Prostate gland (tissue), 2 donors: Measurements from ENCODE around the gene ZNF367. TPM values are rescaled to one million over a fixed set of nuclear protein-coding genes. Genes with fewer than 3 reads are reported as not detected.
A peak's percentile ranks its signal among the peaks of the same experiment; 100 is the strongest.

ENCODE experiments used
- DNase-seq: peaks from one replicate; pipeline ENCODE4 v3.0.0-alpha.2; 2019; ENCODE audit warnings: low spot score
- H3K27ac ChIP-seq, 2 donors: fragments of 200-600 bp; sonication (generic); 2 replicates each; pipeline ENCODE4 v1.5.1; 2017 to 2019
- H3K27me3 ChIP-seq: fragments of 200-600 bp; sonication (generic); replicated peaks from 2 replicates; pipeline ENCODE4 v1.5.1; 2019; ENCODE audit not compliant: insufficient read depth
- H3K36me3 ChIP-seq, 2 donors: fragments of 200-600 bp; sonication (generic); 1 replicate in 1 of 2; 2 replicates in 1 of 2; pipeline versions ENCODE4 v1.5.1 to v1.8.1; 2017 to 2019
- H3K4me1 ChIP-seq: fragments of 200-600 bp; sonication (generic); replicated peaks from 2 replicates; pipeline ENCODE4 v1.5.1; 2019
- H3K4me3 ChIP-seq, 2 donors: fragments of 200-600 bp; sonication (generic); 2 replicates each; pipeline ENCODE4 v1.5.1; 2017 to 2019
- H3K9me3 ChIP-seq: fragments of 200-600 bp; sonication (generic); 2 replicates; pipeline ENCODE4 v1.5.1; 2017
- CTCF ChIP-seq, 4 experiments: fragments of 200-600 bp in 2 of 4; fragments of 450-650 bp in 2 of 4; sonication (generic) in 2 of 4; IDR thresholded peaks; 1 replicate in 3 of 4; 2 replicates in 1 of 4; pipeline ENCODE4 v1.5.1; 2016 to 2019; ENCODE audit warnings: antibody characterized with exemption in 4 of 4, mild to moderate bottlenecking in 2 of 4, moderate library complexity in 2 of 4
- POLR2A ChIP-seq: fragments of 450-650 bp; IDR thresholded peaks from one replicate; pipeline ENCODE4 v1.6.1; 2016; ENCODE audit warnings: antibody characterized with exemption, mild to moderate bottlenecking
- POLR2AphosphoS5 ChIP-seq: sonication (generic); formaldehyde crosslinking; IDR thresholded peaks from one replicate; pipeline ENCODE4 v1.6.1; 2017; ENCODE audit warnings: antibody characterized with exemption
- WGBS: methylation state at CpG from one replicate; pipeline ENCODE4 v1.1.5; 2018; 5-methylcytosine and 5-hydroxymethylcytosine counted together
- intact Hi-C: fragments of 100-400 bp; cut with DNase I; formaldehyde crosslinking; loops from one replicate; pipeline ENCODE4 v1.14.2; 2022
- total RNA-seq, 2 donors: library from RNA; depleted of rRNA; stranded (reverse); fragments of >200 nt; gene quantifications; one replicate each; pipeline ENCODE4 v1.1.0, GENCODE V29; 2016

ZNF367 gene
- 1 to 10 TPM; 2.9 to 5.5 TPM for total RNA-seq

- intact Hi-C loops = loop anchor here (2.0 to 5.0 kb wide), 2 partner anchors 34 to 236 kb away; partner anchors contain the start of genes HABP4 and PRXL2C
- peak; percentile 97 for DNase-seq
- peak; percentile 34 for TF ChIP-seq POLR2A
- peak; percentile 71 for TF ChIP-seq POLR2AphosphoS5
- no peak for TF ChIP-seq CTCF (IDR thresholded peaks at IDR 0.05)
These were observed at the start of gene ZNF367 for GRCh38 chr9:96418083-96418919. Gene ZNF367 (minus strand): TSS chr9:96418370. CDS start chr9:96418032, 338 bp downstream.

GRCh38 chr9:96467784-96468183 is 49.6 kb upstream of the ZNF367 start:
- intact Hi-C loops = no loop called here
- 98% methylated on average over 5 of the region's 5 CpGs for WGBS

More at GRCh38 chr9:96418083-96418919, at the start of gene ZNF367:
- no peaks in the 10 kb centered on the region for H3K36me3 ChIP-seq
- under 1% methylated on average over 63 of the region's 100 CpGs for WGBS
- H3K27me3 ChIP-seq = no peaks in the 10 kb centered on the region
- peaks cover 5% of the 10 kb centered on the region for H3K4me1 ChIP-seq
- H3K27ac ChIP-seq = peak within 1 kb of the TSS; percentile 97 to 99
- peak within 1 kb of the TSS; percentile 75 to 77 for H3K4me3 ChIP-seq
- H3K9me3 ChIP-seq = no peaks in the 10 kb centered on the region

GRCh38 chr9:96464426-96464825 is 46.3 kb upstream of the ZNF367 start:
- DNase-seq = no peak
- 77% methylated on average over 6 of the region's 6 CpGs for WGBS
- Histone ChIP-seq H3K27ac (no peak overlapping the region), H3K27me3 (no peaks in the 10 kb centered on the region), H3K4me3 (no peak overlapping the region), H3K9me3 (no peaks in the 10 kb centered on the region), H3K4me1 (no peaks in the 10 kb centered on the region), H3K36me3 (no peaks in the 10 kb centered on the region)
- TF ChIP-seq POLR2AphosphoS5 (no peak), CTCF (IDR thresholded peaks at IDR 0.05) (no peak), POLR2A (no peak)
- intact Hi-C loops = no loop called here

More at GRCh38 chr9:96467784-96468183, 49.6 kb upstream of the ZNF367 start:
- Histone ChIP-seq H3K27me3 (no peaks in the 10 kb centered on the region), H3K9me3 (no peaks in the 10 kb centered on the region), H3K4me1 (no peaks in the 10 kb centered on the region), H3K36me3 (no peaks in the 10 kb centered on the region), H3K27ac (no peak overlapping the region), H3K4me3 (no peak overlapping the region)
- TF ChIP-seq POLR2A (no peak), POLR2AphosphoS5 (no peak), CTCF (IDR thresholded peaks at IDR 0.05) (no peak)
- no peak for DNase-seq

GRCh38 chr9:96462541-96462940 is 44.4 kb upstream of the ZNF367 start:
- H3K36me3 ChIP-seq = no peaks in the 10 kb centered on the region
- no peaks in the 10 kb centered on the region for H3K4me1 ChIP-seq
- TF ChIP-seq CTCF (IDR thresholded peaks at IDR 0.05) (no peak), POLR2A (no peak), POLR2AphosphoS5 (no peak)
- no peak for DNase-seq
- H3K4me3 ChIP-seq = no peak overlapping the region
- H3K27me3 ChIP-seq = no peaks in the 10 kb centered on the region
- WGBS = 87% methylated on average over 6 of the region's 6 CpGs
- no peaks in the 10 kb centered on the region for H3K9me3 ChIP-seq
- H3K27ac ChIP-seq = no peak overlapping the region
- intact Hi-C loops = no loop called here

GRCh38 chr9:96461336-96461735 is 43.2 kb upstream of the ZNF367 start:
- Histone ChIP-seq H3K27me3 (no peaks in the 10 kb centered on the region), H3K4me3 (no peak overlapping the region), H3K27ac (no peak overlapping the region), H3K4me1 (no peaks in the 10 kb centered on the region), H3K36me3 (no peaks in the 10 kb centered on the region), H3K9me3 (no peaks in the 10 kb centered on the region)
- intact Hi-C loops = no loop called here
- DNase-seq = no peak
- WGBS = 90% methylated on average over 8 of the region's 8 CpGs
- TF ChIP-seq CTCF (IDR thresholded peaks at IDR 0.05) = no peak
- TF ChIP-seq POLR2AphosphoS5 = no peak
- TF ChIP-seq POLR2A = no peak
